IPS-NIHi7 (cell line): ENCODE results near the gene CD302.
"Not testable (repeated sequence)": the region's sequence is repeated elsewhere in the genome, so short reads cannot be mapped to it uniquely, and the experiment has no call there.

Experiments used
- DNase-seq: peaks from one replicate; pipeline ENCODE4 v3.0.0; 2012; ENCODE audit warnings: mixed read lengths; ENCODE audit errors: extremely low spot score

Gene CD302

DNA sequence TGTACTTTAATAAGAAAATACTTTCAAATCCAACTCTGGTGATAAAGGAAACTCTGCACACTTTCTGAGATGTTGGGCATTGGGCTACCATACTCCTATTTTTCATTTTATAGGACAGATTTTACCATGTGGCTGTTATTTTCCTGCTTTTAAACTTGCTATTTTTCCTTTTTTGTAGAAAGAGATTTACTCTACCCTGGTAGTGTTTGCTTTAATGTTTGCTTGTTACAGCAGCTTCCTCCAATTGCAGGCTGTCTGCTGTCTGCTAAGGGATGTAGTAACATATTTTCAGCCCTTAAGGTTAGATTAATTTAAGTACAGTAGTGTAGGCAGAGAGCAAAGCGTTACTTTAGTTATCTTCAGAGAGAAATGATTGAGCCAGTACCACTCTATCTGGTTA, 47.1 kb downstream of the CD302 start:
- DNase-seq, result no peak

DNA sequence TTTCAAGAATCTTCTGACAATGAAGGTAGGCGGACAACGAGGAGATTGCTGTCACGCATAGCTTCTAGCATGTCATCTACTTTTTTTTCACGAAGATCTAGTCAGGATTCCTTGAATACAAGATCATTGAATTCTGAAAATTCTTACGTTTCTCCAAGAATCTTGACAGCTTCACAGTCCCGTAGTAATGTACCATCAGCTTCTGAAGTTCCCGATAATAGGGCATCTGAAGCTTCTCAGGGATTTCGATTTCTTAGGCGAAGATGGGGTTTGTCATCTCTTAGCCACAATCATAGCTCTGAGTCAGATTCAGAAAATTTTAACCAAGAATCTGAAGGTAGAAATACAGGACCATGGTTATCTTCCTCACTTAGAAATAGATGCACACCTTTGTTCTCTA, 49.9 kb downstream of the CD302 start:
- no peak for DNase-seq

DNA sequence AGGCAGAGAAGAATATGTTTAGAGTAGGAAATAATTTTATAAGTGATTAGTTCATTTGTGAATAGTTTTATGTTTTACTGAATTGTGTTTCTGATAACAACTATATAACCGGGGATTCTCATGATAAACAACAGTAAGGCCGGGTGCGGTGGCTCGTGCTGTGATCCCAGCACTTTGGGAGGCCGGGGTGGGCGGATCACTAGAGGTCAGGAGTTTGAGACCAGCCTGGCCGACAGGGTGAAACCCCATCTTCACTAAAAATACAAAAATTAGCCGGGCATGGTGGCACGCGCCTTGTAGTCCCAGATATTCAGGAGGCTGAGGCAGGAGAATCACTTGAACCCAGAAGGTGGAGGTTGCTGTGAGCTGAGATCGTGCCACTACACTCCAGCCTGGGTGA, 52.8 kb downstream of the CD302 start:
- not testable (repeated sequence) for DNase-seq

DNA sequence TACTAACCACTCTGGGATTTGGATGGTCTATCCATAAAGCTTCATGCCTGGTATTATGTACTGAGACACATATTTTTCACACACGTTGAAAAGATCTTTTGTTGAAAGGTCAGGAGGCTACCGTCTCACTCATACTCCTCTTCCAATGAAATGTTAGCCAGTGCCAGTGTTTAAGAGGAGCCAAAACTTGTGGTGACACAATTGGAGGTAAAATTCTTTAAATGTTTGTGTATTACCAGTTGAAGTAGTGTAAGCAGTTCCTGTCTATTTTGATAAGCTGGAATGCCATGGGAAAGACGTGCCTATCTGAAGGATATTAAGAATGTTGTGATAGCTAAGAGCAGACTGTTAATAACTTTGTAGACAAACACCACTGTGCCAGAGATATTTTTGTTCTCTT, 53.6 kb downstream of the CD302 start:
- no peak for DNase-seq

DNA sequence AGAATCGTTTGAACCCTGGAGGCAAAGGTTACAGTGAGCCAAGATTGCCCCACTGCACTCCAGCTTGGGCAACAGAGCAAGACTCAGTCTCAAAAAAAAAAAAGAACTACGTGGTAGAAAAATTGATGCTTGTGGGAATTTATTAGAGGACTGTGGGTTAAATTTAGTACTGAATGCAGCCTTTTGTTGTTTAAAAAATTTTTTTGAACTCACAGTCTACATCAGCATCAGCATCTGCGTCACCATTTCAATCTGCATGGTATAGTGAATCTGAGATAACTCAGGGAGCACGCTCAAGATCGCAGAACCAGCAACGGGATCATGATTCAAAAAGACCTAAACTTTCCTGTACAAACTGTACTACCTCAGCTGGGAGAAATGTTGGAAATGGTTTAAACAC, 55.2 kb downstream of the CD302 start:
- DNase-seq, result no peak

DNA sequence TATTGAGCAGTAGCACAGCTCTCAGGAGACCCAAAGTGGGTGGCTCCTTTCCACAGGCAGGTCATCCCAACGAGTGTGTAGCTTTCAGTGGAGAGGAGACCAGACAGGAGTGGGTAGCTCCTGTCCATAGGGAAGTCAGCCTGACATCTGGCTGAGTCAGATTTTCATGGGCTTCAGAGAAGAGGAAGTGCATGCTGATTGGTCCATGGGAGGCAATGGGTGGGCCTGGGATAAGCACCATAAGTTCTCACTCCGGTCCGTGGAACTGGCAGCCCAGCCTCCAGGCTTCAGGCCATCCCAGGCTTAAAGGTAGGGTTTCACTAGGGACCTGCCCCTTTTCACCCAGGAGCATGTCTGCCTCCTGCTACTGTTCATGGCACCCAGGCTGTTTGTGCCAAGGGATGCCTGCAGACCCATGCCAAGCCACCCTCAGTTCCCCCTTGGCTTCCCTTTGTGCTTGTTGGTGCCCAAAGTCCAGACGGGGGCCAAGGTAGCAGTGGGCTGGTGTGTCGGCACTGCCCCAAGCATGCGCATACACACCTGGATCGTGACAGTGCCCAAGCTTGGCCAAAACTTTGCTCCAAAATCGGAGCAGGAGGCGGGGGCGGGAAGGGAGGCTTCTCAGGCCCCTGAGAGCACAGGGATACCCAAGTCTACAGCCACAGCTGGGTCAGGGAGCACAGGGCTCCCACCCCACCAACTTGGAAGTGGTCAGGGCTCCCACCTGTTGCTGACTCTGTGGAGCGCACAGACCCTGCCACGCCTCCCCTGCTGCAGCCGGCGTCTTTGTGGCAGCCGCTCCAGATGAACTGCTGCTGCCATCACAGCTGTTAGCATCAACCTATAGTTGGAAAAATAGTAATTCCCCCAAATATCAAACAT, 59.3 kb downstream of the CD302 start:
- DNase-seq, result peak; percentile 18

DNA sequence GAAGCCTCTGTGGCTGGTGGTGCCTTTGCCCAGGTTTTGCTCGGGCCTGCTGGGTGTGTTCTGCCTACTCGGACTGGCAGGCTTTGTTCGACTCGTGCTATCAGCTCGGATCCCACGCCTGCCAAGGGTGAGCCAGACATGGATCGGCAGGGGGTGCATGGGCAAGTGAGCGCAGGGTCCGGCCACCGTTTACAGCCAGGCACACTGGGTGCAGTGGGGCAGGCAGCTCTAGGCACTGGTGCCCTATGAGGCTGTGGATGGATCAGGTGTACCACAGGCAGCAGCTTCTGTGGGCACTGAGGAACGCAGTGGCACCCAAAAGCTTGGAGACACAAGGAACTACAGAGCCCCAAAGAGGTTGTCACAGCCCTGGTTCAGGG, 60.1 kb downstream of the CD302 start:
- DNase-seq, result no peak

DNA sequence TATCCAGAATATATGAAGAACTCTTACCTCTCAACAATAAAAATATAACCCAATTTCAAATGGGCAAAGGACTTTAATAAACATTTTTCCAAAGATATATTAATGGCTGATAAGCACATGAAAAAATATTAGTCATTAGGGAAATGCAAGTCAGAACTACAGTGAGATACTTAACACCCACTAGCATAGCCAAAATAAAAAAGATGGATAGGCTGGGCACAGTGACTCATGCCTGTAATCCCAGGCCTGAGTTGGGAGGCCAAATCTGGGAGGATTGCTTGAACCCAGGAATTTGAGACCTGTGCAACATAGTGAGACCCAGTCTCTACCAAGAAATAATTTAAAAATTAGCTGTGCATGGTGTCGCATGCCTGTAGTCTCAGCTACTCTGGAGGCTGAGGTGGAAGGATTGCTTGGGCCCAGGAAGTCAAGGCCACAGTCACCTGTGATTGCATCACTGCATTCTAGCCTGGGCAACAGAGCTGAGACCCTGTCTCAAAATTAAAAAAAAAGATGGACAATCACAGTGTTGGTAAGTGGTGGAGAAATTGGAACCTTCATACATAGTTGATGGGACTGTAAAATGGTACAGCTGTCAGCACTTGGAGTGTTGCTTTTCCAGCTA, 60.6 kb downstream of the CD302 start:
- no peak for DNase-seq

DNA sequence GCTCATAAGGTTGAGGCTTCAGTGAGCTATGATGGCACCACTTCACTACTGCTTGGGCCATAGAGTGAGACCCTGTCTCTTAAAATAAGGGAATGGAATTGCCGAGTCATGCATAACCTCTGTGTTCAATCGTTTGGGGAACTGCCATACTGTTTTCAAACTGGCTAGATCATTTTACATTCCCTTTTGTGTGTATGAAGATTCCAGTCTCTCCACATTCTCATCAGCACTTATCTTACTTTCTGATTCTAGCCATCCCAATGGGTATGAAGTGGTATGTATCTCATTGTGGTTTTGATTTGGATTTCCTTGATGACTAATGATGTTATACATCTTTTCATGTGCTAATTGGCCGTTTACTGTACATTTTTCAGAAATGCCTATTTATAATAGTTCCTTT, 62.0 kb downstream of the CD302 start:
- DNase-seq, result no peak

DNA sequence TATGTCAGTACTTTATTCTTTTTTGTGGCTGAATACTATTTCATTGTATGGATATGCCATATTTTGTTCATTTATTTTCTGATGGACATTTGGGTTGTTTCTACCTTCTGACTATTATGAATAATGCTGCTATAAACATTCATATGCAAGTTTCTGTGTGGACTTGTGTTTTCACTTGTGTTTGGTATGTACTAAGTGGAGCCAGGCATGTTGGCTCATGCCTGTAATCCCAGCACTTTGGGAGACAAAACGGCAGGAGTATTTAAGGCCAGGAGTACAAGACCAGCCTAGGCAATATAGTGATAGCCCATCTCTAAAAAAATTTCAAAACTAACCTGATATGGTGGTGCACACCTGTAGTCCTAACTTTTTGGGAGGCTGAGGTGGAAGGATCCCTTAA, 62.4 kb downstream of the CD302 start:
- no peak for DNase-seq

DNA sequence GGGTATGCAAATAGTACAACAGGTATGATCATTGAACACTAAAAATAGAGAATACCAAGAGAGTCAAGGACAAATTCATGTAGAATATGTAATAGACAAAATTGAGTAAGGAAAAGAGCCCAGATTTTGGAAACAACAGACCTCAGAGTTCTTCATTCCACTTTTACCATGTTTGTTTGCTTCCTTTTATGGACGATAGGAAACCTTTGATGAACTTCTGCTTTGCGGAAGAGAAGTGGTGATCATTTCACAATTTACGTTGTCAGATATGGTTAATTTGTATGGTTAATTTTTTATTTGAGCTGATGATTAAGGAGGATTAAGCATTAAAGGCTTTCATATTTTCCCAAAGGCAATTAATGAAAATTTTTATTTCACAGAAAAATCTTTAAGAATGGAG, 69.4 kb downstream of the CD302 start:
- DNase-seq, result no peak

DNA sequence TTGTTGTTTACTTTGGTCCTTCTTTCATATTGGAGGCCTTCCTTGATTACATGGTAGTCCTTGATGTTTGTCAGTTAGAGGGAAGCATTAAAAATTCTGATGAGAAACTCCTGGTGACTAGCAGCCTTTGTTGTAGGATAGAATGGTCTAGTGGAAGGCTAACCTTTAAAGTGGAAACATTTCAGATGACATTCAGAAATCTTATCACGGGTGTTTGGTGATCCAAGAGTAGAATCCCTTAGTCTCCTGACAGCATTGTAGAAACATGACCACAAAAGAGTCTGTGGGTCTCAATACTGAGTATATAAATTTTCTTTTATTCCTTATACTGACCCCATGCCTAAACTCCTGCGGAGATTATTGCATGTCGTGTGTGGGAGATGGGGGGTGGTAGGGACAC, 72.3 kb downstream of the CD302 start:
- DNase-seq, result no peak

DNA sequence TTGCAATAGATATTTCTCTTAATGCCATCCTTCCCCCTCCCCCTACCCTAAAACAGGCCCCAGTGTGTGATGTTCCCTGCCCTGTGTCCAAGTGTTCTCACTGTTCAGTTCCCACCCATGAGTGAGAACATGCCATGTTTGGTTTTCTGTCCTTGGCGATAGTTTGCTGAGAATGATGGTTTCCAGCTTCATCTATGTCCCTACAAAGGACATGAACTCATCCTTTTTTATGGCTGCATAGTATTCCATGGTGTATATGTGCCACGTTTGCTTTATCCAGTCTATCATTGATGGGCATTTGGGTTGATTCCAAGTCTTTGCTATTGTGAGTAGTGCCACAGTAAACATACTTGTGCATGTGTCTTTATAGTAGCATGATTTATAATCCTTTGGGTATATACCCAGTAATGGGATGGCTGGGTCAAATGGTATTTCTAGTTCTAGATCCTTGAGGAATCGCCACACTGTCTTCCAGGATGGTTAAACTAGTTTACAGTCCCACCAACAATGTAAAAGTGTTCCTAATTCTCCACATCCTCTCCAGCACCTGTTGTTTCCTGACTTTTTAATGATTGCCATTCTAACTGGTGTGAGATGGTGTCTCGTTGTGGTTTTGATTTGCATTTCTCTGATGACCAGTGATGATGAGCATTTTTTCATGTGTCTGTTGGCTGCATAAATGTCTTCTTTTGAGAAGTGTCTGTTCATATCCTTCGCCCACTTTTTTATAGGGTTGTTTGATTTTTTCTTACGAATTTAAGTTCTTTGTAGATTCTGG, 73.0 kb downstream of the CD302 start:
- not testable (repeated sequence) for DNase-seq

DNA sequence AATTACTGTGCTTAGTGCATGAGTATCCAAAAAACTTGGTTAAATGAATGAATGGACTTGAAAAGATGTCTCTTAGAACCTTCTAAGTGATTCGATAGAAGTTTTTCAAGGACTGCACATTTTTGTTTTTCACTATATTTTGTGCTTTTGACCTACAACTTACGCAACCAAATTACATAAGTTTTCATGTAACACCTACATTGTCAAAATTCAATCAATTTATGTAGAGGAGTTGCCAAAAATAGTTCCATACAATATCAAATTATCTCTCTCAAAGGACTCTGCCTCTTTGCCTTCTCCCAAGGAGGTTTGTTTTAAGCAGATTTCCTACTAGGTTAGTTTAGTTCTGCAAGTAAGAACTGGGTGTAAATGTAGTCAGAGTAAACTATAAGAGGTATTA, 75.4 kb downstream of the CD302 start:
- no peak for DNase-seq

DNA sequence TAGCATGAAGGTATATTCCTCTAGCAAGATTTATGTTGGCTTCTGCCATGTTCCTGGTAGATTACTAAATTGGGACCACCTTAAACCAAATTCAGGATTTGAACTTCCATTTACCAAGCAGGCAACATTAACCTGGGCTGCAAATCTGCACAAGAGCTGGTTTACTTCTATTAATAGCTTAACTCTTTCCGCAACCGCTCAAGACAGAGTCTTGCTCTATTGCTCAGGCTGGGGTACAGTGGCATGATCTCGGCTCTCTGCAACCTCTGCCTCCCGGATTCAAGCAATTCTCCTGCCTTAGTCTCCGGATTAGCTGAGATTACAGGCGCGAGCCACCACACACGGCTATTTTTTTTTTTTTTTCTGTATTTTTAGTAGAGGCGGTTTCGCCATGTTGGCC, 77.3 kb downstream of the CD302 start:
- no peak for DNase-seq
